ENCODE data around the gene ADAMTS16. TPM values are rescaled to one million over a fixed set of nuclear protein-coding genes. Genes with fewer than 3 reads are reported as not detected.

Gene ADAMTS16
- total RNA-seq, 1 experiment from 2014 or later, result 30.1 TPM

GRCh38 chr5:5289537-5289936 lies 149.4 kb downstream of the ADAMTS16 start (continued):
- TF ChIP-seq, protein P1, sequence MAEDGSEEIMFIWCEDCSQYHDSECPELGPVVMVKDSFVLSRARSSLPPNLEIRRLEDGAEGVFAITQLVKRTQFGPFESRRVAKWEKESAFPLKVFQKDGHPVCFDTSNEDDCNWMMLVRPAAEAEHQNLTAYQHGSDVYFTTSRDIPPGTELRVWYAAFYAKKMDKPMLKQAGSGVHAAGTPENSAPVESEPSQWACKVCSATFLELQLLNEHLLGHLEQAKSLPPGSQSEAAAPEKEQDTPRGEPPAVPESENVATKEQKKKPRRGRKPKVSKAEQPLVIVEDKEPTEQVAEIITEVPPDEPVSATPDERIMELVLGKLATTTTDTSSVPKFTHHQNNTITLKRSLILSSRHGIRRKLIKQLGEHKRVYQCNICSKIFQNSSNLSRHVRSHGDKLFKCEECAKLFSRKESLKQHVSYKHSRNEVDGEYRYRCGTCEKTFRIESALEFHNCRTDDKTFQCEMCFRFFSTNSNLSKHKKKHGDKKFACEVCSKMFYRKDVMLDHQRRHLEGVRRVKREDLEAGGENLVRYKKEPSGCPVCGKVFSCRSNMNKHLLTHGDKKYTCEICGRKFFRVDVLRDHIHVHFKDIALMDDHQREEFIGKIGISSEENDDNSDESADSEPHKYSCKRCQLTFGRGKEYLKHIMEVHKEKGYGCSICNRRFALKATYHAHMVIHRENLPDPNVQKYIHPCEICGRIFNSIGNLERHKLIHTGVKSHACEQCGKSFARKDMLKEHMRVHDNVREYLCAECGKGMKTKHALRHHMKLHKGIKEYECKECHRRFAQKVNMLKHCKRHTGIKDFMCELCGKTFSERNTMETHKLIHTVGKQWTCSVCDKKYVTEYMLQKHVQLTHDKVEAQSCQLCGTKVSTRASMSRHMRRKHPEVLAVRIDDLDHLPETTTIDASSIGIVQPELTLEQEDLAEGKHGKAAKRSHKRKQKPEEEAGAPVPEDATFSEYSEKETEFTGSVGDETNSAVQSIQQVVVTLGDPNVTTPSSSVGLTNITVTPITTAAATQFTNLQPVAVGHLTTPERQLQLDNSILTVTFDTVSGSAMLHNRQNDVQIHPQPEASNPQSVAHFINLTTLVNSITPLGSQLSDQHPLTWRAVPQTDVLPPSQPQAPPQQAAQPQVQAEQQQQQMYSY (CRISPR knock-in tag; IDR thresholded peaks at IDR 0.05), result no peak
- TF ChIP-seq SMAD4 (CRISPR knock-in tag; IDR thresholded peaks at IDR 0.05) (no peak), ZNF219 (CRISPR knock-in tag; IDR thresholded peaks at IDR 0.05; ENCODE audit: borderline replicate concordance) (no peak), E2F5 (CRISPR knock-in tag; IDR thresholded peaks at IDR 0.05) (no peak), ZNF138 (CRISPR knock-in tag; conservative IDR thresholded peaks at IDR 0.05) (no peak), ZNF232 (CRISPR knock-in tag; IDR thresholded peaks at IDR 0.05) (no peak), EMX1 (CRISPR knock-in tag; IDR thresholded peaks at IDR 0.05) (no peak)
- TF ChIP-seq, protein P2, sequence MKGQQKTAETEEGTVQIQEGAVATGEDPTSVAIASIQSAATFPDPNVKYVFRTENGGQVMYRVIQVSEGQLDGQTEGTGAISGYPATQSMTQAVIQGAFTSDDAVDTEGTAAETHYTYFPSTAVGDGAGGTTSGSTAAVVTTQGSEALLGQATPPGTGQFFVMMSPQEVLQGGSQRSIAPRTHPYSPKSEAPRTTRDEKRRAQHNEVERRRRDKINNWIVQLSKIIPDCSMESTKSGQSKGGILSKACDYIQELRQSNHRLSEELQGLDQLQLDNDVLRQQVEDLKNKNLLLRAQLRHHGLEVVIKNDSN (CRISPR knock-in tag; IDR thresholded peaks at IDR 0.05), result no peak

GRCh38 chr5:5290674-5291334 lies 150.7 kb downstream of the ADAMTS16 start:
- TF ChIP-seq GABPB1 (CRISPR knock-in tag; IDR thresholded peaks at IDR 0.05) (no peak), CBFB (CRISPR knock-in tag; IDR thresholded peaks at IDR 0.05; ENCODE audit: low read depth) (no peak), ZNF121 (CRISPR knock-in tag; IDR thresholded peaks at IDR 0.05) (no peak), EMX1 (CRISPR knock-in tag; IDR thresholded peaks at IDR 0.05) (no peak), ZBTB43 (CRISPR knock-in tag; IDR thresholded peaks at IDR 0.05) (no peak)
- TF ChIP-seq, protein P3, sequence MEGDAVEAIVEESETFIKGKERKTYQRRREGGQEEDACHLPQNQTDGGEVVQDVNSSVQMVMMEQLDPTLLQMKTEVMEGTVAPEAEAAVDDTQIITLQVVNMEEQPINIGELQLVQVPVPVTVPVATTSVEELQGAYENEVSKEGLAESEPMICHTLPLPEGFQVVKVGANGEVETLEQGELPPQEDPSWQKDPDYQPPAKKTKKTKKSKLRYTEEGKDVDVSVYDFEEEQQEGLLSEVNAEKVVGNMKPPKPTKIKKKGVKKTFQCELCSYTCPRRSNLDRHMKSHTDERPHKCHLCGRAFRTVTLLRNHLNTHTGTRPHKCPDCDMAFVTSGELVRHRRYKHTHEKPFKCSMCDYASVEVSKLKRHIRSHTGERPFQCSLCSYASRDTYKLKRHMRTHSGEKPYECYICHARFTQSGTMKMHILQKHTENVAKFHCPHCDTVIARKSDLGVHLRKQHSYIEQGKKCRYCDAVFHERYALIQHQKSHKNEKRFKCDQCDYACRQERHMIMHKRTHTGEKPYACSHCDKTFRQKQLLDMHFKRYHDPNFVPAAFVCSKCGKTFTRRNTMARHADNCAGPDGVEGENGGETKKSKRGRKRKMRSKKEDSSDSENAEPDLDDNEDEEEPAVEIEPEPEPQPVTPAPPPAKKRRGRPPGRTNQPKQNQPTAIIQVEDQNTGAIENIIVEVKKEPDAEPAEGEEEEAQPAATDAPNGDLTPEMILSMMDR (IDR thresholded peaks at IDR 0.05), result no peak
- TF ChIP-seq, protein P4, sequence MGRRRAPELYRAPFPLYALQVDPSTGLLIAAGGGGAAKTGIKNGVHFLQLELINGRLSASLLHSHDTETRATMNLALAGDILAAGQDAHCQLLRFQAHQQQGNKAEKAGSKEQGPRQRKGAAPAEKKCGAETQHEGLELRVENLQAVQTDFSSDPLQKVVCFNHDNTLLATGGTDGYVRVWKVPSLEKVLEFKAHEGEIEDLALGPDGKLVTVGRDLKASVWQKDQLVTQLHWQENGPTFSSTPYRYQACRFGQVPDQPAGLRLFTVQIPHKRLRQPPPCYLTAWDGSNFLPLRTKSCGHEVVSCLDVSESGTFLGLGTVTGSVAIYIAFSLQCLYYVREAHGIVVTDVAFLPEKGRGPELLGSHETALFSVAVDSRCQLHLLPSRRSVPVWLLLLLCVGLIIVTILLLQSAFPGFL (CRISPR knock-in tag; IDR thresholded peaks at IDR 0.05; ENCODE audit: borderline replicate concordance), result no peak
- no peaks in the 10 kb centered on the region for H3K27me3 Mint-ChIP-seq (ENCODE audit: low read depth)
- H3K4me3 Mint-ChIP-seq, result no peak overlapping the region
- H3K4me1 Mint-ChIP-seq, result peaks cover 37% of the 10 kb centered on the region
- DNase-seq (ENCODE audit: low spot score), result no peak
- POLR2A ChIA-PET, result no interaction called here
- H3K27ac Mint-ChIP-seq, result no peak overlapping the region
- no peak for ATAC-seq
- CTCF ChIA-PET, result no interaction called here
- peaks cover 27% of the 10 kb centered on the region for H3K36me3 Mint-ChIP-seq
- no peaks in the 10 kb centered on the region; the same call in 1 of the 2 replicates for H3K9me3 Mint-ChIP-seq

Data from WTC11 (cell line).